ENCODE results near the gene THSD8.
"Not testable (repeated sequence)": the region's sequence is repeated elsewhere in the genome, so short reads cannot be mapped to it uniquely, and the experiment has no call there.

THSD8 gene

GRCh38 chr19:12792051-12792852, 9.6 kb upstream of the THSD8 start:
- DNase-seq (ENCODE audit: low read depth) = peak; percentile 56

- DNase-seq (ENCODE audit: low read depth) = no peak
Measured at GRCh38 chr19:12792853-12793289, 9.0 kb upstream of the THSD8 start.

DNA sequence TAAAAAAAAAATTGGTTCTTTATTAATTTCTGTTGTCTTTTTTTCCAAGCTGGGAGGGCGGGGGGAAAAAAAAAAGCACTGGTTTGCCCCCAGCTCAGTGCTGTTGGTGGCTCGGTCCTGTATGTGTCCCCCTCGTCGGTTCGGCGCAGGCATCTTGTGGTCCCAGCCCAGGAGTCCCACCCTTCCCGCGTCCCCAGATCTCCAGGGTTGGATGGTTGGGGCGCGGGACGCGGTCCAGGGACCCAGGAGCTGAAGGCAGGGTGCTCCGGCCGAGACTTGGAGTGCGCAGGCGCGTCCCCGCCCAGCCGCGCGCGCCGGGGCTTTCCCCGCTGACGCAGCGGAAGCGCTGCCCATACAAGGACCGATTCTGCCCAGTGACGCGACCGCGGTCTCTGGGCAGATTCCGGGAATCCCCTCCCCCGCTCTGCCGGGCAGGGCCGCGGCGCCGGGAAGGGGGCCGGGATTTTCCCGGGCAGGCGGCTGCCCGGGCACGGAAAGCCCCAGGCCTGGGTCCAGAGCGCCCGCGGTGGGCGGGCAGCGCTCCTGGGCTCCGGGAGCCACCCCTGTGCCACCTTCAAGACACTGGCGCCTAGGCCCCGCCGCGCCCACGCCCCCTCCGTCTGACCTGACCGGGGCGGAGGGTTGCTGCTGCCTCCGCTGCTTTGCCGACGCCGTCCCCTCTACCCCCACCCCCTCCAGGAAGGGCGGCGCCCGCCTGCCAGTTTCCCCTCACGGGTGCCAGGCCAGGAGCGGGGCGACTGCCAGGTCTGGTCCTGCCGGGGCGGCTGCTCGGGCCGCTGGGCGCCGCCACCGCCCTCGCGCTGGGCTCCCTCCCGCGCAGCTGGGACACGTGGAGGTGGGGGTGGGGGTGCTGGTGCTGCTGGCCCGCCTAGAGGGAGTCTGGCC, 8.3 kb upstream of the THSD8 start:
- DNase-seq (ENCODE audit: low read depth) = peak; percentile 92

GRCh38 chr19:12794196-12794941, 7.5 kb upstream of the THSD8 start:
- no peak for DNase-seq (ENCODE audit: low read depth)

DNA sequence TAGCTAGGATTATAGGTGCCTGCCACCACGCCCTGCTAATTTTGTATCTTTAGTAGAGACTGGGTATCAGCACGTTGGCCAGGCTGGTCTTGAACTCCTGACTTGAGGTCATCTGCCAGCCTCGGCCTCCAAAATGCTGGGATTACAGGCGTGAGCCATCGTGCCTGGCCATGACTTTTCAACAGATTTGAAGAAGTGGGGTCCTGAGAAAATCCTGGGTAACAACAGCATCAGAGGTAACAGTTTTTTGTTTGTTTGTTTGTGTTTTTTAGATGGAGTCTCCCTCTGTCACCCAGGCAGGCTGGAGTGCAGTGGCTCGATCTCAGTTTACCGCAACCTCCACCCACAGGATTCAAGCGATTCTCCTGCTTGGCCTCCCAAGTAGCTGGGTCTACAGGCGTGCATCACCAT, 6.9 kb upstream of the THSD8 start:
- DNase-seq (ENCODE audit: low read depth) = no peak

- DNase-seq (ENCODE audit: low read depth) = peak; percentile 67
Measured at GRCh38 chr19:12796146-12797071, 5.5 kb upstream of the THSD8 start.

- no peak for DNase-seq (ENCODE audit: low read depth)
Measured at GRCh38 chr19:12797141-12797587, 4.7 kb upstream of the THSD8 start.

GRCh38 chr19:12797607-12798006, 4.3 kb upstream of the THSD8 start:
- DNase-seq (ENCODE audit: low read depth) = not testable (repeated sequence)

DNA sequence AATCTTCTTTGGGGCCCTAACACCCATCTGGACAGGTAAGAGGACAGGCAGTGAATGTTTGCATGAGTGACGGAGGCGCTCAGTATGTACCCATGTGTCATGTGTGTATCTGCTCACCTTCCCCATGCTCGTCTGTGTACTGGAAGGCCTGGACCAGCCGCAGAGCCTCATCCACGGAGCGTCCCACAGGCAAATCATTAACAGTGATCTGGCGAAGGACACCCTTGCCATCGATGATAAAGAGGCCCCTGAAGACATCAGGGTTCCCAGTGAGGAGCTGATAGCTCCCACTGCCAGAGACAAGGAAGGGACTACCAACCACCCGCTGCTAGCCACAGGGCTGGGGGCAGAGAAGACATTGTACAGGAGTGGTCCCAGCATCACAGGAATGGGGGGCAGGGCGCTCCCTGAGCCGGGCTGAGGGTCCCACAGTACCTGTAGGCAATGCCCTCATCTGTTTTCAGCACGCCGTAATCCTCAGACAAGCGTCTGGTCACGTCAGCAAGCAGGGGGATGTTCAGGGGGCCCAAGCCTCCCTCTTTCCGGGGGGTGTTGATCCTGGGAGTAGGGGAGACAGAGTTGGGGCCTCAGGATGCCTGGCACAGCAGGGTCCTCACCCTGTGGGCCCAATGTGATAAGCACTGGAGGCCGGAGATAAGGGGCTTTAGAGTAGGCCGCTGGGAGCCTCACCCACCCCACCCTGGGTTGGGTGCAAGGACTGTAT, 2.0 kb upstream of the THSD8 start:
- DNase-seq (ENCODE audit: low read depth) = no peak

GRCh38 chr19:12800466-12800770, 1.5 kb upstream of the THSD8 start:
- DNase-seq (ENCODE audit: low read depth) = no peak

DNA sequence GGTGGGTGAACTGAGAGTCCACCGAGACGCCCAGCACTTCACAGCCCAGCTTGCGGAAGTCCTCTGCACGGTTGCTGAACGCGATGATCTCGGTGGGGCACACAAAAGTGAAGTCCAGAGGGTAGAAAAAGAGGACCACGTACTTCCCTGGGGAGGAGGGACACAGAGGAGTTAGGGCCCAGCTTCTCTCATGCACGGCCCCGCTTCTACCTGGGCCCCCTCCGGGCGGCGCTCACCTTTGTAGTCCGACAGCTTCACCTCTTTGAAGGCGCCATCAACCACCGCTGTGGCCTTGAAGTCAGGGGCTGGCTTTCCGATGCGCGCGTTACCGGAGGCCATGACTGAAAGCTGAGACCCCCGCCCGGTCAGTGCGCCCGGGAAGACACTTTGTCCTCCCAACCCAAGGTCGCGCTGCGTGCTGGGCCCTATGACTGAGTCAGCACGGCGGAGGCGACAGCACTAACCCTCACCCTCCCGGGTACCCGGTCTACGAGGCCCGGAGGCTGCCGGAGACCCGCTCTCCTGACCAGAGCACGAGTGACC, 875 bp upstream of the THSD8 start:
- DNase-seq (ENCODE audit: low read depth) = no peak

GRCh38 chr19:12802267-12803106, 618 bp downstream of the THSD8 start:
- no peak for DNase-seq (ENCODE audit: low read depth)

- no peak for DNase-seq (ENCODE audit: low read depth)
Measured at GRCh38 chr19:12804051-12804450, 2.2 kb downstream of the THSD8 start.

- peak; percentile 76 for DNase-seq (ENCODE audit: low read depth)
Measured at GRCh38 chr19:12806242-12807081, 4.6 kb downstream of the THSD8 start, which contains the start of gene RNASEH2A. Gene RNASEH2A (plus strand): TSS chr19:12806584. CDS start chr19:12806674, 90 bp downstream.

DNA sequence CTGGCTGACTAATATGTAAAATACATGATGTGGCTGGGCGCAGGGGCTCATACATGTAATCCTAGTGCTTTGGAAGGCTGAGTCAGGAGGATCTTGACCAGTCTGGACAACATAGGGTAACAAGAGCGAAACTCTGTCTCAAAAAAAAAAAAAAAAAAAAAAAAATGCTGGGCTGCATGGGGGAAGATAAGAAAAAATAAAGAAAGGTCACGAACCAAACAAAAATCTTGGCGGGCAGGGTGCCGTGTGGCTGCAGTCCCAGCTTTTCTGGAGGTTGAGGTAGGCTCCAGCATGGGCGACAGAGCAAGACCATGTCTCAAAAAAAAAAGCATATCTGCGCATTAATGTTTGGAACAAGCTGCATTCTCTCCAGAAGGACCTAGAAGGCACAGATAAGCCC, 13.2 kb downstream of the THSD8 start:
- DNase-seq (ENCODE audit: low read depth) = no peak

GRCh38 chr19:12817188-12817587, 15.3 kb downstream of the THSD8 start:
- DNase-seq (ENCODE audit: low read depth) = not testable (repeated sequence)

DNA sequence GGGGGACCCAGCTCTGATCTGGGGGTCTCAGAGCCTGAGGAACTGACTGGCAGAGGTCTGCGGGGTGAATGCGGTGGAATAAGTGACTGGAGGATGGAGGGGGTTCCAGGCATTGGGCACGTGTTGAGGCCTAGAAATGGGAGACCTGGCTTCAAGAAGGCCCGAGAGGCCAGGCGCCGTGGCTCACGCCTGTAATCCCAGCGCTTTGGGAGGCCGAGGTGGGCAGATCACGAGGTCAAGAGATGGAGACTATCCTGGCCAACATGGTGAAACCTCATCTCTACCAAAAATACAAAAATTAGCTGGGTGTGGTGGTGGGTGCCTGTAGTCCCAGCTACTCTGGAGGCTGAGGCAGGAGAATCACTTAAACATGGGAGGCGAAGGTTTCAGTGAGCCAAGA, 15.9 kb downstream of the THSD8 start:
- not testable (repeated sequence) for DNase-seq (ENCODE audit: low read depth)

DNA sequence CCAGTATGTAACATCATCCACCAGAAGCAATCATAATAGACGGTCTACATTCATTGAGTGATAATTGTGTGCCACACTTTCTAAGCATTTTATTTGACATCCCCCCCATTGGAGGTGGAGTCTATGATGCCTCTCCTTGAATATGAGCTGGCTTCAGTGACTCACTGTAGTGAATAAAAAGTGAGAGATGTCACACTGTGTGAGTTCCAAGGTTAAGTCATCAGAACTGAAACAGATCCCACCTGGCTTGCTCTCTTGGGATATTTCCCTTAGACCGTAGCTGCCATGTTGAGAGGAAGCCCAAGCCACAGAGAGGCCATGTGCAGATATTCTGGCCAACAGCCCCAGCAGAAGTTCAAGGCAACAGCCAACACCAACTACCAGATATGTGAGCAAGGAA, 19.9 kb downstream of the THSD8 start:
- no peak for DNase-seq (ENCODE audit: low read depth)
